Mononuclear cell (primary cell): ENCODE measurements around the gene POMT1. TPM values are rescaled to one million over a fixed set of nuclear protein-coding genes. Genes with fewer than 3 reads are reported as not detected.
A peak's percentile ranks its signal among the peaks of the same experiment; 100 is the strongest.
"Not testable (repeated sequence)": the region's sequence is repeated elsewhere in the genome, so short reads cannot be mapped to it uniquely, and the experiment has no call there.

ENCODE experiments used
- H3K27me3 ChIP-seq: 2 replicates; pipeline ENCODE4 v1.6.0; 2011; ENCODE audit warnings: low read length, control low read depth; ENCODE audit not compliant: insufficient read depth
- H3K4me1 ChIP-seq: 2 replicates; pipeline ENCODE4 v1.5.1; 2011; ENCODE audit warnings: mild to moderate bottlenecking, low read length, control low read depth; ENCODE audit not compliant: insufficient read depth
- H3K4me3 ChIP-seq: 2 replicates; pipeline ENCODE4 v1.5.1; 2011; ENCODE audit warnings: mild to moderate bottlenecking, low read length, moderate library complexity
- H3K9me3 ChIP-seq: 2 replicates; pipeline ENCODE4 v1.5.1; 2011; ENCODE audit warnings: low read depth, mild to moderate bottlenecking, control low read depth, low read length
- total RNA-seq: library from RNA; depleted of rRNA; stranded (reverse); fragments of >200 nt; gene quantifications from one replicate; pipeline ENCODE4 v1.2.3, GENCODE V29; 2012

POMT1 gene
- total RNA-seq = 18.9 TPM

GRCh38 chr9:131502781-131503625 is at the start of gene POMT1:
Gene POMT1 (plus strand): TSS chr9:131502918. CDS start chr9:131504219, 1,301 bp downstream.
- Histone ChIP-seq H3K9me3 (no peaks in the 10 kb centered on the region), H3K4me3 (peak within 1 kb of the TSS; percentile 86), H3K27me3 (no peaks in the 10 kb centered on the region), H3K4me1 (peaks cover 51% of the 10 kb centered on the region)

GRCh38 chr9:131454028-131454427 is 48.7 kb upstream of the POMT1 start:
- no peaks in the 10 kb centered on the region for H3K4me1 ChIP-seq
- no peak overlapping the region for H3K4me3 ChIP-seq
- no peaks in the 10 kb centered on the region for H3K27me3 ChIP-seq
- no peaks in the 10 kb centered on the region for H3K9me3 ChIP-seq

GRCh38 chr9:131455655-131456054 is 47.1 kb upstream of the POMT1 start:
- H3K4me3 ChIP-seq, H3K9me3 ChIP-seq, H3K4me1 ChIP-seq, H3K27me3 ChIP-seq: not testable (repeated sequence)

- Histone ChIP-seq H3K27me3 (no peaks in the 10 kb centered on the region), H3K4me1 (no peaks in the 10 kb centered on the region), H3K4me3 (no peak overlapping the region), H3K9me3 (no peaks in the 10 kb centered on the region)
These were observed 45.0 kb upstream of the POMT1 start for GRCh38 chr9:131457746-131458145.

- H3K4me1 ChIP-seq = no peaks in the 10 kb centered on the region
- no peaks in the 10 kb centered on the region for H3K27me3 ChIP-seq
- no peak overlapping the region for H3K4me3 ChIP-seq
- H3K9me3 ChIP-seq = no peaks in the 10 kb centered on the region
These were observed 43.7 kb upstream of the POMT1 start for GRCh38 chr9:131459056-131459455.

- no peaks in the 10 kb centered on the region for H3K4me1 ChIP-seq
- H3K27me3 ChIP-seq = no peaks in the 10 kb centered on the region
- H3K4me3 ChIP-seq = no peak overlapping the region
- no peaks in the 10 kb centered on the region for H3K9me3 ChIP-seq
These were observed 41.6 kb upstream of the POMT1 start for GRCh38 chr9:131461166-131461565.

- Histone ChIP-seq H3K4me3 (no peak overlapping the region), H3K9me3 (no peaks in the 10 kb centered on the region), H3K4me1 (no peaks in the 10 kb centered on the region), H3K27me3 (no peaks in the 10 kb centered on the region)
These were observed 38.2 kb upstream of the POMT1 start for GRCh38 chr9:131464354-131465000.

- H3K27me3 ChIP-seq = no peaks in the 10 kb centered on the region
- no peak overlapping the region for H3K4me3 ChIP-seq
- H3K9me3 ChIP-seq = no peaks in the 10 kb centered on the region
- no peaks in the 10 kb centered on the region for H3K4me1 ChIP-seq
These were observed 37.3 kb upstream of the POMT1 start for GRCh38 chr9:131465401-131465800.

GRCh38 chr9:131467214-131467935 is 35.3 kb upstream of the POMT1 start:
- H3K4me1 ChIP-seq = no peaks in the 10 kb centered on the region
- H3K4me3 ChIP-seq = no peak overlapping the region
- H3K27me3 ChIP-seq = no peaks in the 10 kb centered on the region
- H3K9me3 ChIP-seq = no peaks in the 10 kb centered on the region

- H3K27me3 ChIP-seq = no peaks in the 10 kb centered on the region
- H3K4me3 ChIP-seq = no peak overlapping the region
- no peaks in the 10 kb centered on the region for H3K4me1 ChIP-seq
- no peaks in the 10 kb centered on the region for H3K9me3 ChIP-seq
These were observed 34.7 kb upstream of the POMT1 start for GRCh38 chr9:131468031-131468430.

GRCh38 chr9:131469356-131469755 is 33.4 kb upstream of the POMT1 start:
- no peaks in the 10 kb centered on the region for H3K27me3 ChIP-seq
- H3K4me3 ChIP-seq = no peak overlapping the region
- H3K4me1 ChIP-seq = no peaks in the 10 kb centered on the region
- H3K9me3 ChIP-seq = no peaks in the 10 kb centered on the region

GRCh38 chr9:131469951-131470350 is 32.8 kb upstream of the POMT1 start:
- Histone ChIP-seq H3K9me3 (no peaks in the 10 kb centered on the region), H3K4me1 (no peaks in the 10 kb centered on the region), H3K4me3 (no peak overlapping the region)

GRCh38 chr9:131470581-131470991 is 32.1 kb upstream of the POMT1 start:
- no peaks in the 10 kb centered on the region for H3K4me1 ChIP-seq
- no peaks in the 10 kb centered on the region for H3K27me3 ChIP-seq
- H3K9me3 ChIP-seq = no peaks in the 10 kb centered on the region
- no peak overlapping the region for H3K4me3 ChIP-seq

More at GRCh38 chr9:131469951-131470350, 32.8 kb upstream of the POMT1 start:
- no peaks in the 10 kb centered on the region for H3K27me3 ChIP-seq

- not testable (repeated sequence) for H3K27me3 ChIP-seq, H3K4me1 ChIP-seq, H3K4me3 ChIP-seq, H3K9me3 ChIP-seq
These were observed 30.6 kb upstream of the POMT1 start for GRCh38 chr9:131472085-131472484.

GRCh38 chr9:131473198-131473885 is 29.4 kb upstream of the POMT1 start:
- Histone ChIP-seq H3K4me3 (no peak overlapping the region), H3K4me1 (no peaks in the 10 kb centered on the region), H3K27me3 (no peaks in the 10 kb centered on the region), H3K9me3 (no peaks in the 10 kb centered on the region)
